ENCODE measurements around the gene GRIN2A.

DNA sequence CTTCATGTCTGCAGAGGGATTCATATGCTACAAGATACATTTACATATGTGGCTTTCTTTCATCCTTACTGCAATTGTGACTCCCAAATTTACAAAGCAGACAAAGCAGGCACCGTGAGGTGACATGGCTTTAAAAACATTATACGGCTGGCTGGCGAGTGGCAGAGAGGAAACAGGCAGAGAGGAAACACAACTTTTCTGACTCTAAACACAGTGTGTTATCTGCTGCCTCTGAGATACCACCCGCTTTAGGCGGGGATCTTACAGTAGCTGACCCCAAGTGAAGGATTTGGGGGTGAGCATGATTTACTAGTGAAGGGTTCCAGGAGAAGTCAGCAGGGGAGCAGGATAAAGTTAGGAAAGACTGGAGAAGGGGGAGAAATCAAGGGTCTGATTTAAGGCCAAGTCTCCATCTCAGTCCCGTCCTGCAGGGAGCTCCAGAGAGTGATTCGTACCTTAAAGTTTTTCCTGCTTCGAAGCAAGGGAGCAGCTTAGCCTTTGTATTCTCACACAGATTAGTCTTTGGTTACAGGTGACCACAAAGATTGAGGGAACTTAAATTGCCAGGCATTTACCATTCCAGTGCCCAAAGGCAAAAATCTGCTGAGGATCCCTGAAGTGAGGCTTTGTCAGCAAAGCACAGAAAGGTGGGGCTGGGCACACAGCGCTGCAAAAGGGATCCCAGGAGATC is 355.0 kb downstream of the GRIN2A start:
- TF ChIP-seq POLR2AphosphoS5 (IDR thresholded peaks at IDR 0.05; ENCODE audit: low read depth), result no peak
- TF ChIP-seq, protein P1, sequence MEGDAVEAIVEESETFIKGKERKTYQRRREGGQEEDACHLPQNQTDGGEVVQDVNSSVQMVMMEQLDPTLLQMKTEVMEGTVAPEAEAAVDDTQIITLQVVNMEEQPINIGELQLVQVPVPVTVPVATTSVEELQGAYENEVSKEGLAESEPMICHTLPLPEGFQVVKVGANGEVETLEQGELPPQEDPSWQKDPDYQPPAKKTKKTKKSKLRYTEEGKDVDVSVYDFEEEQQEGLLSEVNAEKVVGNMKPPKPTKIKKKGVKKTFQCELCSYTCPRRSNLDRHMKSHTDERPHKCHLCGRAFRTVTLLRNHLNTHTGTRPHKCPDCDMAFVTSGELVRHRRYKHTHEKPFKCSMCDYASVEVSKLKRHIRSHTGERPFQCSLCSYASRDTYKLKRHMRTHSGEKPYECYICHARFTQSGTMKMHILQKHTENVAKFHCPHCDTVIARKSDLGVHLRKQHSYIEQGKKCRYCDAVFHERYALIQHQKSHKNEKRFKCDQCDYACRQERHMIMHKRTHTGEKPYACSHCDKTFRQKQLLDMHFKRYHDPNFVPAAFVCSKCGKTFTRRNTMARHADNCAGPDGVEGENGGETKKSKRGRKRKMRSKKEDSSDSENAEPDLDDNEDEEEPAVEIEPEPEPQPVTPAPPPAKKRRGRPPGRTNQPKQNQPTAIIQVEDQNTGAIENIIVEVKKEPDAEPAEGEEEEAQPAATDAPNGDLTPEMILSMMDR (IDR thresholded peaks at IDR 0.05; ENCODE audit: insufficient read depth, low read length), result no peak
- no peak for TF ChIP-seq GABPA (IDR thresholded peaks at IDR 0.05; ENCODE audit: low read depth)
- TF ChIP-seq, protein P2, sequence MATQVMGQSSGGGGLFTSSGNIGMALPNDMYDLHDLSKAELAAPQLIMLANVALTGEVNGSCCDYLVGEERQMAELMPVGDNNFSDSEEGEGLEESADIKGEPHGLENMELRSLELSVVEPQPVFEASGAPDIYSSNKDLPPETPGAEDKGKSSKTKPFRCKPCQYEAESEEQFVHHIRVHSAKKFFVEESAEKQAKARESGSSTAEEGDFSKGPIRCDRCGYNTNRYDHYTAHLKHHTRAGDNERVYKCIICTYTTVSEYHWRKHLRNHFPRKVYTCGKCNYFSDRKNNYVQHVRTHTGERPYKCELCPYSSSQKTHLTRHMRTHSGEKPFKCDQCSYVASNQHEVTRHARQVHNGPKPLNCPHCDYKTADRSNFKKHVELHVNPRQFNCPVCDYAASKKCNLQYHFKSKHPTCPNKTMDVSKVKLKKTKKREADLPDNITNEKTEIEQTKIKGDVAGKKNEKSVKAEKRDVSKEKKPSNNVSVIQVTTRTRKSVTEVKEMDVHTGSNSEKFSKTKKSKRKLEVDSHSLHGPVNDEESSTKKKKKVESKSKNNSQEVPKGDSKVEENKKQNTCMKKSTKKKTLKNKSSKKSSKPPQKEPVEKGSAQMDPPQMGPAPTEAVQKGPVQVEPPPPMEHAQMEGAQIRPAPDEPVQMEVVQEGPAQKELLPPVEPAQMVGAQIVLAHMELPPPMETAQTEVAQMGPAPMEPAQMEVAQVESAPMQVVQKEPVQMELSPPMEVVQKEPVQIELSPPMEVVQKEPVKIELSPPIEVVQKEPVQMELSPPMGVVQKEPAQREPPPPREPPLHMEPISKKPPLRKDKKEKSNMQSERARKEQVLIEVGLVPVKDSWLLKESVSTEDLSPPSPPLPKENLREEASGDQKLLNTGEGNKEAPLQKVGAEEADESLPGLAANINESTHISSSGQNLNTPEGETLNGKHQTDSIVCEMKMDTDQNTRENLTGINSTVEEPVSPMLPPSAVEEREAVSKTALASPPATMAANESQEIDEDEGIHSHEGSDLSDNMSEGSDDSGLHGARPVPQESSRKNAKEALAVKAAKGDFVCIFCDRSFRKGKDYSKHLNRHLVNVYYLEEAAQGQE (IDR thresholded peaks at IDR 0.05; ENCODE audit: insufficient replicate concordance, low read depth), result no peak

All from HL-60 (cell line).